HepG2 (cell line): Measurements from ENCODE around the gene EEF2. TPM values are rescaled to one million over a fixed set of nuclear protein-coding genes. Genes with fewer than 3 reads are reported as not detected.

Experiments used
- CEBPB ChIP-seq: IDR thresholded peaks from 2 replicates; pipeline ENCODE4 v1.6.1; 2011; ENCODE audit warnings: low read depth, low read length, improper control_type of control experiment, borderline replicate concordance
- DNMT1 ChIP-seq: sonication (generic); formaldehyde crosslinking; IDR thresholded peaks from 2 replicates; pipeline ENCODE4 v1.5.1; 2020; ENCODE audit warnings: mild to moderate bottlenecking, missing genetic modification reagents
- FOSL1 ChIP-seq: sonication (generic); formaldehyde crosslinking; IDR thresholded peaks from 2 replicates; pipeline ENCODE4 v1.9.0; 2021; ENCODE audit warnings: missing genetic modification reagents, borderline replicate concordance
- HMGA1 ChIP-seq: sonication (generic); formaldehyde crosslinking; conservative IDR thresholded peaks from 2 replicates; pipeline ENCODE4 v1.4.0; 2020; ENCODE audit warnings: missing genetic modification reagents
- KLF16 ChIP-seq, 2 experiments: sonication (generic) in 1 of 2; formaldehyde crosslinking in 1 of 2; IDR thresholded peaks; 2 replicates each; pipeline versions ENCODE4 v1.6.1 to v1.8.0; 2016 to 2023; ENCODE audit warnings: missing genetic modification reagents in 2 of 2, missing compliant biosample characterization in 1 of 2
- SKI ChIP-seq: fragments of 450-650 bp; IDR thresholded peaks from one replicate; pipeline ENCODE4 v1.6.1; 2018; ENCODE audit warnings: mild to moderate bottlenecking; ENCODE audit not compliant: partially characterized antibody
- SMARCC2 ChIP-seq: fragments of 450-650 bp; IDR thresholded peaks from 2 replicates; pipeline ENCODE4 v1.6.1; 2017; ENCODE audit warnings: antibody characterized with exemption, mild to moderate bottlenecking
- ZBTB21 ChIP-seq: sonication (generic); formaldehyde crosslinking; IDR thresholded peaks from 2 replicates; pipeline ENCODE4 v1.4.0; 2020; ENCODE audit warnings: missing genetic modification reagents
- ZFP36L2 ChIP-seq: sonication (generic); formaldehyde crosslinking; IDR thresholded peaks from 2 replicates; pipeline ENCODE4 v1.4.0; 2020; ENCODE audit warnings: missing genetic modification reagents
- ZFP82 ChIP-seq: sonication (generic); formaldehyde crosslinking; IDR thresholded peaks from 2 replicates; pipeline ENCODE4 v1.5.1; 2020; ENCODE audit warnings: mild to moderate bottlenecking, missing genetic modification reagents, borderline replicate concordance
- ZNF546 ChIP-seq: sonication (generic); formaldehyde crosslinking; conservative IDR thresholded peaks from 2 replicates; pipeline ENCODE4 v1.8.1; 2023; ENCODE audit warnings: mild to moderate bottlenecking, missing genetic modification reagents
- ZNF605 ChIP-seq: sonication (generic); formaldehyde crosslinking; IDR thresholded peaks from 2 replicates; pipeline ENCODE4 v1.8.0; 2022; ENCODE audit warnings: mild to moderate bottlenecking, missing genetic modification reagents
- polyA plus RNA-seq, 8 experiments: library from polyadenylated mRNA; depleted of rRNA in 3 of 8; stranded (reverse) in 7 of 8; unstranded in 1 of 8; fragments of >200 nt; fragmentation: Illumina TruSeq in 4 of 8; extraction: Trizol in 4 of 8; gene quantifications; 2 replicates each; pipeline versions ENCODE4 v1.2.1 to v1.2.3, GENCODE V29; 2011 to 2016; ENCODE audit warnings: low read depth in 4 of 8, missing spikeins in 1 of 8, mixed read lengths in 1 of 8; ENCODE audit not compliant: insufficient read depth in 1 of 8
- total RNA-seq, 5 experiments: library from RNA; depleted of rRNA; stranded (reverse); fragments of >200 nt; fragmentation: Illumina TruSeq; extraction: Trizol; gene quantifications; 2 replicates each; pipeline ENCODE4 v1.2.3, GENCODE V29; 2016; ENCODE audit warnings: low read depth in 1 of 5
- TF ChIP-seq, protein P1 (sequence below): sonication (generic); formaldehyde crosslinking; IDR thresholded peaks from 2 replicates; pipeline ENCODE4 v1.5.1; 2020; ENCODE audit warnings: missing genetic modification reagents, mild to moderate bottlenecking, borderline replicate concordance
- TF ChIP-seq, protein P2 (sequence below), 2 experiments: sonication (generic) in 1 of 2; formaldehyde crosslinking in 1 of 2; IDR thresholded peaks; 2 replicates each; pipeline versions ENCODE4 v1.6.1 to v1.9.0; 2014 to 2022; ENCODE audit warnings: antibody characterized with exemption in 1 of 2, borderline replicate concordance in 1 of 2, inconsistent platforms in 1 of 2, low read depth in 1 of 2, missing genetic modification reagents in 1 of 2
- TF ChIP-seq, protein P3 (sequence below): sonication (generic); formaldehyde crosslinking; IDR thresholded peaks from 2 replicates; pipeline ENCODE4 v1.4.0; 2020; ENCODE audit warnings: mild to moderate bottlenecking, missing genetic modification reagents
- TF ChIP-seq, protein P4 (sequence below): sonication (generic); formaldehyde crosslinking; conservative IDR thresholded peaks from 2 replicates; pipeline ENCODE4 v1.4.0; 2020; ENCODE audit warnings: mild to moderate bottlenecking, missing genetic modification reagents, moderate library complexity

The EEF2 gene
- total and polyA plus RNA-seq, 2 of the 13 experiments (the other 11 are each of a cell fraction or from before 2014, with no cell fraction given) = 1,441 to 1,777 TPM

DNA sequence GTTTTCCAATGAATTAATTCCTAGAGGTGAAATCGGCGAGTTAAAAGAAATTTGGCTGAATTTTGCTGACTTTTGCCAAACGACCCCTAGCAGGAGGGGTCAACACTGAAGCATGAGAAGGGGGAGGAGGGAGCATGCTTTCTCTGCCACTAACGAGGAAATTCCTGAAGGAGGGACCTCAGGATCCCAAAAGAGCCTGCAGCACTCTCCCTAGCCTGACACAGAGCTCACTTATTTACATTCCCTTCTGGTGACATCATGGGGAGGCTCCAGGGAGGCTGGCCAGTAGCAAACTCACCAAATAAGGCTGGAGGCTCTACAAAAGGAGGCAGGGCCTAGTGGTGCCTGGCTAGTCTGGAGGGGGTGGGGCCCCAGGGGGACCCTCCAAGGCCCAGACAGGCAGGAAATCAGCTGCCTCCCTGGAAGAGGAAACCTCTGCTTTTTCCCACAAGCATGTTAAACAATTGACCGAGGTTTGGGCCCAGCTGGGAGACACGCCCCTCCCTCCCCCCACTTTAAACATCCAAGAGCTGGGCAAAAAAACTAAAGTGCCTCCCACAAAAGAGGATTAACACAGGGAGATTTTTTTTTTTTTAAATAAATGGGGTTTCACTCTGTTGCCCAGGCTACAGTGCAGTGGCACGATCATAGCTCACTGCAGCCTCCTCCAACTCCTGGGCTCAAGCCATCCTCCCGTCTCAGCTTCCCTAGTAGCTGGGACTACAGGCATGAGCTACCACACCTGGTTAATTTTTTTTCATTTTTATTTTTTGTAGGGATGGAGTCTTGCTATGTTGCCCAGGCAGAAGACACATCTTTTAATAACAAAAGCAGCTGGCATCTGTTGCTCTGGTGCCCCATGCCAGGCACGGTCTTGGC is 16.5 kb downstream of the EEF2 start (continued):
- TF ChIP-seq, protein P1, sequence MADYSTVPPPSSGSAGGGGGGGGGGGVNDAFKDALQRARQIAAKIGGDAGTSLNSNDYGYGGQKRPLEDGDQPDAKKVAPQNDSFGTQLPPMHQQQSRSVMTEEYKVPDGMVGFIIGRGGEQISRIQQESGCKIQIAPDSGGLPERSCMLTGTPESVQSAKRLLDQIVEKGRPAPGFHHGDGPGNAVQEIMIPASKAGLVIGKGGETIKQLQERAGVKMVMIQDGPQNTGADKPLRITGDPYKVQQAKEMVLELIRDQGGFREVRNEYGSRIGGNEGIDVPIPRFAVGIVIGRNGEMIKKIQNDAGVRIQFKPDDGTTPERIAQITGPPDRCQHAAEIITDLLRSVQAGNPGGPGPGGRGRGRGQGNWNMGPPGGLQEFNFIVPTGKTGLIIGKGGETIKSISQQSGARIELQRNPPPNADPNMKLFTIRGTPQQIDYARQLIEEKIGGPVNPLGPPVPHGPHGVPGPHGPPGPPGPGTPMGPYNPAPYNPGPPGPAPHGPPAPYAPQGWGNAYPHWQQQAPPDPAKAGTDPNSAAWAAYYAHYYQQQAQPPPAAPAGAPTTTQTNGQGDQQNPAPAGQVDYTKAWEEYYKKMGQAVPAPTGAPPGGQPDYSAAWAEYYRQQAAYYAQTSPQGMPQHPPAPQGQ (CRISPR knock-in tag) = no peak
- TF ChIP-seq ZBTB21 (CRISPR knock-in tag) (peak; percentile 47; the same call in 1 of the 2 replicates), CEBPB (no peak), DNMT1 (CRISPR knock-in tag) (no peak), ZFP36L2 (CRISPR knock-in tag) (no peak), HMGA1 (CRISPR knock-in tag) (no peak), SMARCC2 (no peak), ZFP82 (CRISPR knock-in tag) (no peak), ZNF546 (CRISPR knock-in tag) (no peak), ZNF605 (CRISPR knock-in tag) (no peak), KLF16 (CRISPR knock-in tag; IDR thresholded peaks at IDR 0.05) (peak in 1 of 2 experiments; percentile 40; a peak in 1 of 4 replicates), FOSL1 (CRISPR knock-in tag) (peak; percentile 45; the same call in 1 of the 2 replicates), SKI (peak; percentile 65)
- TF ChIP-seq, protein P2, sequence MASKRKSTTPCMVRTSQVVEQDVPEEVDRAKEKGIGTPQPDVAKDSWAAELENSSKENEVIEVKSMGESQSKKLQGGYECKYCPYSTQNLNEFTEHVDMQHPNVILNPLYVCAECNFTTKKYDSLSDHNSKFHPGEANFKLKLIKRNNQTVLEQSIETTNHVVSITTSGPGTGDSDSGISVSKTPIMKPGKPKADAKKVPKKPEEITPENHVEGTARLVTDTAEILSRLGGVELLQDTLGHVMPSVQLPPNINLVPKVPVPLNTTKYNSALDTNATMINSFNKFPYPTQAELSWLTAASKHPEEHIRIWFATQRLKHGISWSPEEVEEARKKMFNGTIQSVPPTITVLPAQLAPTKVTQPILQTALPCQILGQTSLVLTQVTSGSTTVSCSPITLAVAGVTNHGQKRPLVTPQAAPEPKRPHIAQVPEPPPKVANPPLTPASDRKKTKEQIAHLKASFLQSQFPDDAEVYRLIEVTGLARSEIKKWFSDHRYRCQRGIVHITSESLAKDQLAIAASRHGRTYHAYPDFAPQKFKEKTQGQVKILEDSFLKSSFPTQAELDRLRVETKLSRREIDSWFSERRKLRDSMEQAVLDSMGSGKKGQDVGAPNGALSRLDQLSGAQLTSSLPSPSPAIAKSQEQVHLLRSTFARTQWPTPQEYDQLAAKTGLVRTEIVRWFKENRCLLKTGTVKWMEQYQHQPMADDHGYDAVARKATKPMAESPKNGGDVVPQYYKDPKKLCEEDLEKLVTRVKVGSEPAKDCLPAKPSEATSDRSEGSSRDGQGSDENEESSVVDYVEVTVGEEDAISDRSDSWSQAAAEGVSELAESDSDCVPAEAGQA (IDR thresholded peaks at IDR 0.05; ENCODE audit: low read depth) = no peak
- TF ChIP-seq, protein P2 (CRISPR knock-in tag; IDR thresholded peaks at IDR 0.05; ENCODE audit: borderline replicate concordance) = no peak
- TF ChIP-seq, protein P3, sequence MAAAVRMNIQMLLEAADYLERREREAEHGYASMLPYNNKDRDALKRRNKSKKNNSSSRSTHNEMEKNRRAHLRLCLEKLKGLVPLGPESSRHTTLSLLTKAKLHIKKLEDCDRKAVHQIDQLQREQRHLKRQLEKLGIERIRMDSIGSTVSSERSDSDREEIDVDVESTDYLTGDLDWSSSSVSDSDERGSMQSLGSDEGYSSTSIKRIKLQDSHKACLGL (CRISPR knock-in tag) = no peak
- TF ChIP-seq, protein P4, sequence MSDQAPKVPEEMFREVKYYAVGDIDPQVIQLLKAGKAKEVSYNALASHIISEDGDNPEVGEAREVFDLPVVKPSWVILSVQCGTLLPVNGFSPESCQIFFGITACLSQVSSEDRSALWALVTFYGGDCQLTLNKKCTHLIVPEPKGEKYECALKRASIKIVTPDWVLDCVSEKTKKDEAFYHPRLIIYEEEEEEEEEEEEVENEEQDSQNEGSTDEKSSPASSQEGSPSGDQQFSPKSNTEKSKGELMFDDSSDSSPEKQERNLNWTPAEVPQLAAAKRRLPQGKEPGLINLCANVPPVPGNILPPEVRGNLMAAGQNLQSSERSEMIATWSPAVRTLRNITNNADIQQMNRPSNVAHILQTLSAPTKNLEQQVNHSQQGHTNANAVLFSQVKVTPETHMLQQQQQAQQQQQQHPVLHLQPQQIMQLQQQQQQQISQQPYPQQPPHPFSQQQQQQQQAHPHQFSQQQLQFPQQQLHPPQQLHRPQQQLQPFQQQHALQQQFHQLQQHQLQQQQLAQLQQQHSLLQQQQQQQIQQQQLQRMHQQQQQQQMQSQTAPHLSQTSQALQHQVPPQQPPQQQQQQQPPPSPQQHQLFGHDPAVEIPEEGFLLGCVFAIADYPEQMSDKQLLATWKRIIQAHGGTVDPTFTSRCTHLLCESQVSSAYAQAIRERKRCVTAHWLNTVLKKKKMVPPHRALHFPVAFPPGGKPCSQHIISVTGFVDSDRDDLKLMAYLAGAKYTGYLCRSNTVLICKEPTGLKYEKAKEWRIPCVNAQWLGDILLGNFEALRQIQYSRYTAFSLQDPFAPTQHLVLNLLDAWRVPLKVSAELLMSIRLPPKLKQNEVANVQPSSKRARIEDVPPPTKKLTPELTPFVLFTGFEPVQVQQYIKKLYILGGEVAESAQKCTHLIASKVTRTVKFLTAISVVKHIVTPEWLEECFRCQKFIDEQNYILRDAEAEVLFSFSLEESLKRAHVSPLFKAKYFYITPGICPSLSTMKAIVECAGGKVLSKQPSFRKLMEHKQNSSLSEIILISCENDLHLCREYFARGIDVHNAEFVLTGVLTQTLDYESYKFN (CRISPR knock-in tag) = peak; percentile 65
